Stomach (tissue), 4 donors: Measurements from ENCODE around the gene STAC3.

Experiments used
- EP300 ChIP-seq: sonication (generic); formaldehyde crosslinking; IDR thresholded peaks from one replicate; pipeline ENCODE4 v1.6.1; 2017; ENCODE audit warnings: antibody characterized with exemption
- POLR2A ChIP-seq, 4 donors: fragments of 450-650 bp; IDR thresholded peaks; one replicate each; pipeline ENCODE4 v1.6.1; 2016; ENCODE audit warnings: antibody characterized with exemption in 4 of 4, control low read depth in 2 of 4, mild to moderate bottlenecking in 1 of 4, moderate library complexity in 1 of 4
- POLR2AphosphoS5 ChIP-seq, 3 donors: sonication (generic); formaldehyde crosslinking; IDR thresholded peaks; one replicate each; pipeline ENCODE4 v1.6.1; 2016; ENCODE audit warnings: antibody characterized with exemption in 3 of 3
- TF ChIP-seq, protein P1 (sequence below), 7 experiments: fragments of 450-650 bp in 4 of 7; fragments of 200-600 bp in 3 of 7; sonication (generic) in 3 of 7; IDR thresholded peaks; one replicate each; pipeline ENCODE4 v1.5.1; 2016 to 2019; ENCODE audit warnings: antibody characterized with exemption in 7 of 7, control low read depth in 2 of 7, mild to moderate bottlenecking in 1 of 7

DNA sequence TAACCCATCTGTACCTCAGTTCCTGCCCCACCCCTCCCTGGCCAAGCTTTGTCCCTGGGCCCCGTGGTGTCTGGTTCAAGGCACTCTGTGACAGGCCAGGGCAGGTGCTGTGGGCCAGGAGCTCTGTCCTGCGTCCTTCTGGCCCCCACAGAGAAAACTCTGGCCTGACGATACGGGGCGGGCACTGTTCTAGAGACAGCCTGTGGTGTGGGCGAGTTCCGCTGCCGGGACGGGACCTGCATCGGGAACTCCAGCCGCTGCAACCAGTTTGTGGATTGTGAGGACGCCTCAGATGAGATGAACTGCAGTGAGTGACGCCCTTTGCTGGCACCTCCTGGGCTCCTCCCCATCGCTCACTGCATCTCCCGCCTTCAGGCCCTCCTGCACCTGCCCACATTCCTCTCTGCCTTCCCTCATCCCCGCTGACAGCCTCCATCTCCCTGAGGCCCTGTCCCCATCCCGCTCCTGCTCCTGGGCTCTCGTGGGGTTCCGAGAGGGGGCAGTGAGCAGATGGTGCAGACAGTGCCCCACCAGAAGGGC lies 57.2 kb downstream of the STAC3 start:
- TF ChIP-seq, protein P1, sequence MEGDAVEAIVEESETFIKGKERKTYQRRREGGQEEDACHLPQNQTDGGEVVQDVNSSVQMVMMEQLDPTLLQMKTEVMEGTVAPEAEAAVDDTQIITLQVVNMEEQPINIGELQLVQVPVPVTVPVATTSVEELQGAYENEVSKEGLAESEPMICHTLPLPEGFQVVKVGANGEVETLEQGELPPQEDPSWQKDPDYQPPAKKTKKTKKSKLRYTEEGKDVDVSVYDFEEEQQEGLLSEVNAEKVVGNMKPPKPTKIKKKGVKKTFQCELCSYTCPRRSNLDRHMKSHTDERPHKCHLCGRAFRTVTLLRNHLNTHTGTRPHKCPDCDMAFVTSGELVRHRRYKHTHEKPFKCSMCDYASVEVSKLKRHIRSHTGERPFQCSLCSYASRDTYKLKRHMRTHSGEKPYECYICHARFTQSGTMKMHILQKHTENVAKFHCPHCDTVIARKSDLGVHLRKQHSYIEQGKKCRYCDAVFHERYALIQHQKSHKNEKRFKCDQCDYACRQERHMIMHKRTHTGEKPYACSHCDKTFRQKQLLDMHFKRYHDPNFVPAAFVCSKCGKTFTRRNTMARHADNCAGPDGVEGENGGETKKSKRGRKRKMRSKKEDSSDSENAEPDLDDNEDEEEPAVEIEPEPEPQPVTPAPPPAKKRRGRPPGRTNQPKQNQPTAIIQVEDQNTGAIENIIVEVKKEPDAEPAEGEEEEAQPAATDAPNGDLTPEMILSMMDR (IDR thresholded peaks at IDR 0.05) = no peak
- TF ChIP-seq POLR2A (IDR thresholded peaks at IDR 0.05) (no peak), EP300 (no peak), POLR2AphosphoS5 (IDR thresholded peaks at IDR 0.05) (no peak)
